ENCODE measurements around the gene NEU4.

NEU4 gene

GRCh38 chr2:241852116-241852980, 43.4 kb downstream of the NEU4 start:
- DNase-seq (ENCODE audit: low read depth) = no peak

GRCh38 chr2:241852981-241853631, 44.1 kb downstream of the NEU4 start:
- DNase-seq (ENCODE audit: low read depth) = no peak

- DNase-seq (ENCODE audit: low read depth) = peak; percentile 55
These were observed 44.8 kb downstream of the NEU4 start for GRCh38 chr2:241853651-241854341.

- no peak for DNase-seq (ENCODE audit: low read depth)
These were observed 45.6 kb downstream of the NEU4 start for GRCh38 chr2:241854342-241855244.

GRCh38 chr2:241855245-241855887, 46.4 kb downstream of the NEU4 start:
- no peak for DNase-seq (ENCODE audit: low read depth)

GRCh38 chr2:241855888-241856422, 47.0 kb downstream of the NEU4 start:
- no peak for DNase-seq (ENCODE audit: low read depth)

- DNase-seq (ENCODE audit: low read depth) = no peak
These were observed 48.1 kb downstream of the NEU4 start for GRCh38 chr2:241857041-241857541.

- DNase-seq (ENCODE audit: low read depth) = no peak
These were observed 48.7 kb downstream of the NEU4 start for GRCh38 chr2:241857572-241858121.

GRCh38 chr2:241858206-241859016, 49.4 kb downstream of the NEU4 start, which contains the start of gene PDCD1:
Gene PDCD1 (minus strand): TSS chr2:241858894. CDS start chr2:241858838, 56 bp downstream.
- DNase-seq (ENCODE audit: low read depth) = no peak

- DNase-seq (ENCODE audit: low read depth) = no peak
These were observed 50.0 kb downstream of the NEU4 start for GRCh38 chr2:241859017-241859435.

- DNase-seq (ENCODE audit: low read depth) = peak; percentile 33
These were observed 50.6 kb downstream of the NEU4 start for GRCh38 chr2:241859436-241860183.

GRCh38 chr2:241860184-241861078, 51.4 kb downstream of the NEU4 start:
- no peak for DNase-seq (ENCODE audit: low read depth)

- no peak for DNase-seq (ENCODE audit: low read depth)
These were observed 52.3 kb downstream of the NEU4 start for GRCh38 chr2:241861264-241861663.

- DNase-seq (ENCODE audit: low read depth) = no peak
These were observed 53.1 kb downstream of the NEU4 start for GRCh38 chr2:241862093-241862492.

- no peak for DNase-seq (ENCODE audit: low read depth)
These were observed 54.0 kb downstream of the NEU4 start for GRCh38 chr2:241862775-241863535.

- DNase-seq (ENCODE audit: low read depth) = peak; percentile 51
These were observed 54.6 kb downstream of the NEU4 start for GRCh38 chr2:241863536-241863954.

Data from EH (cell line).